K562 (cell line): ENCODE measurements around the gene FAM89B. TPM values are rescaled to one million over a fixed set of nuclear protein-coding genes. Genes with fewer than 3 reads are reported as not detected.

Experiments used
- ARID2 ChIP-seq: fragments of 450-650 bp; IDR thresholded peaks from 2 replicates; pipeline ENCODE4 v1.6.1; 2017; ENCODE audit warnings: antibody characterized with exemption, mild to moderate bottlenecking
- CXXC5 ChIP-seq: fragments of 250-450 bp; sonication (Bioruptor Pico); IDR thresholded peaks from 2 replicates; pipeline ENCODE4 v1.8.0; 2022; ENCODE audit warnings: inconsistent platforms, mild to moderate bottlenecking, moderate library complexity
- E2F3 ChIP-seq: fragments of 250-450 bp; sonication (Bioruptor Pico); IDR thresholded peaks from 2 replicates; pipeline ENCODE4 v1.4.0; 2020; ENCODE audit warnings: mild to moderate bottlenecking
- E4F1 ChIP-seq: fragments of 250-450 bp; sonication (Bioruptor Pico); IDR thresholded peaks from 2 replicates; pipeline ENCODE4 v1.5.0; 2021; ENCODE audit warnings: mild to moderate bottlenecking, borderline replicate concordance
- HDAC1 ChIP-seq, 2 experiments: fragments of 450-650 bp; IDR thresholded peaks; 2 replicates each; pipeline ENCODE4 v1.6.1; 2016 to 2017; ENCODE audit warnings: inconsistent platforms in 1 of 2, mild to moderate bottlenecking in 1 of 2, moderate library complexity in 1 of 2
- MAFG ChIP-seq: fragments of 450-650 bp; conservative IDR thresholded peaks from 2 replicates; pipeline ENCODE4 v1.6.1; 2016; ENCODE audit warnings: missing genetic modification characterization, missing compliant biosample characterization
- MYBL2 ChIP-seq, 2 experiments: fragments of 450-650 bp in 1 of 2; sonication (generic) in 1 of 2; formaldehyde crosslinking in 1 of 2; IDR thresholded peaks; 2 replicates each; pipeline versions ENCODE4 v1.6.1 to v1.8.1; 2017 to 2022; ENCODE audit warnings: borderline replicate concordance in 1 of 2, inconsistent platforms in 1 of 2, low read depth in 1 of 2, mild to moderate bottlenecking in 1 of 2, missing genetic modification reagents in 1 of 2, moderate library complexity in 1 of 2
- NEUROD1 ChIP-seq: fragments of 150-350 bp; IDR thresholded peaks from 2 replicates; pipeline ENCODE4 v1.6.1; 2014; ENCODE audit warnings: borderline replicate concordance, low read length, low read depth; ENCODE audit not compliant: partially characterized antibody
- OTX1 ChIP-seq: fragments of 450-650 bp; formaldehyde crosslinking; IDR thresholded peaks from 2 replicates; pipeline ENCODE4 v1.4.0; 2022; ENCODE audit warnings: mild to moderate bottlenecking
- POLR3G ChIP-seq: IDR thresholded peaks from 2 replicates; pipeline ENCODE4 v1.6.1; 2011; ENCODE audit not compliant: insufficient read length, insufficient replicate concordance; ENCODE audit errors: extremely low read depth
- RBM39 ChIP-seq: fragments of 200-400 bp; formaldehyde crosslinking; optimal IDR thresholded peaks from 2 replicates; pipeline ENCODE3; 2018; ENCODE audit warnings: low read depth, low read length
- TFAP4 ChIP-seq: sonication (generic); formaldehyde crosslinking; IDR thresholded peaks from 2 replicates; pipeline ENCODE4 v1.8.0; 2022; ENCODE audit warnings: missing genetic modification reagents, mild to moderate bottlenecking, moderate library complexity, borderline replicate concordance
- TOE1 ChIP-seq, 2 experiments: fragments of 450-650 bp in 1 of 2; sonication (generic) in 1 of 2; formaldehyde crosslinking in 1 of 2; IDR thresholded peaks; 2 replicates each; pipeline versions ENCODE4 v1.7.1 to v1.8.0; 2016 to 2022; ENCODE audit warnings: borderline replicate concordance in 2 of 2, mild to moderate bottlenecking in 2 of 2, antibody characterized with exemption in 1 of 2, inconsistent platforms in 1 of 2, low read depth in 1 of 2, missing genetic modification reagents in 1 of 2, moderate library complexity in 1 of 2
- USF1 ChIP-seq: sonication (generic); formaldehyde crosslinking; IDR thresholded peaks from 2 replicates; pipeline ENCODE4 v1.9.0; 2022; ENCODE audit warnings: mild to moderate bottlenecking, missing genetic modification reagents
- VEZF1 ChIP-seq: fragments of 200-800 bp; sonication (Bioruptor generic); IDR thresholded peaks from 2 replicates; pipeline ENCODE4 v1.6.1; 2017; ENCODE audit warnings: missing genetic modification characterization, missing compliant biosample characterization
- ZBTB33 ChIP-seq: sonication (generic); formaldehyde crosslinking; IDR thresholded peaks from 2 replicates; pipeline ENCODE4 v1.8.1; 2023; ENCODE audit warnings: mild to moderate bottlenecking, missing genetic modification reagents
- ZNF511 ChIP-seq: sonication (generic); formaldehyde crosslinking; IDR thresholded peaks from 2 replicates; pipeline ENCODE4 v1.8.0; 2022; ENCODE audit warnings: mild to moderate bottlenecking, missing genetic modification reagents
- polyA plus RNA-seq, 8 experiments: library from polyadenylated mRNA; depleted of rRNA in 4 of 8; stranded (reverse) in 5 of 8; unstranded in 3 of 8; fragments of >200 nt; fragmentation: Nextera tagmentation in 2 of 8; fragmentation: Illumina TruSeq in 1 of 8; extraction: Ambion mirVana in 2 of 8; extraction: Trizol in 1 of 8; gene quantifications; 2 replicates each; pipeline versions ENCODE4 v1.2.1 to v1.2.3, GENCODE V29; 2011 to 2014; ENCODE audit warnings: inconsistent platforms in 1 of 8, missing spikeins in 1 of 8
- total RNA-seq, 7 experiments: library from RNA; depleted of rRNA in 6 of 7; stranded (reverse); fragments of >200 nt in 6 of 7; fragmentation: Illumina TruSeq in 2 of 7; extraction: Trizol in 2 of 7; gene quantifications; 2 replicates each; pipeline versions ENCODE4 v1.2.1 to v1.2.3, GENCODE V29; 2011 to 2021; ENCODE audit warnings: low replicate concordance in 1 of 7

Gene FAM89B
- total and polyA plus RNA-seq, 9 of the 15 experiments (the other 6 are each of a cell fraction or from before 2014, with no cell fraction given): 0.32 to 27.6 (median 11.9) TPM

GRCh38 chr11:65551572-65552387 is 20.6 kb upstream of the FAM89B start (continued):
- TF ChIP-seq E2F3 (CRISPR knock-in tag): no peak
- TF ChIP-seq ARID2: no peak
- TF ChIP-seq TFAP4: peak; percentile 11; the same call in 1 of the 2 replicates
- TF ChIP-seq ZNF511 (CRISPR knock-in tag): no peak
- no peak for TF ChIP-seq POLR3G
- no peak for TF ChIP-seq MAFG (tag)
- TF ChIP-seq USF1 (CRISPR knock-in tag): peak; percentile 58; the same call in 1 of the 2 replicates
- no peak for TF ChIP-seq E4F1 (CRISPR knock-in tag)
- TF ChIP-seq MYBL2 (IDR thresholded peaks at IDR 0.05; ENCODE audit: low read depth): no peak
- no peak for TF ChIP-seq MYBL2 (CRISPR knock-in tag; IDR thresholded peaks at IDR 0.05; ENCODE audit: borderline replicate concordance)
- no peak for TF ChIP-seq CXXC5 (CRISPR knock-in tag)
- no peak for TF ChIP-seq VEZF1 (CRISPR knock-in tag)
- peak; percentile 100 for TF ChIP-seq ZBTB33 (CRISPR knock-in tag)
- TF ChIP-seq RBM39: no peak
- TF ChIP-seq OTX1 (CRISPR knock-in tag): no peak
- peak in 1 of 2 experiments; percentile 91; a peak in 2 of 4 replicates for TF ChIP-seq HDAC1 (IDR thresholded peaks at IDR 0.05)
- TF ChIP-seq NEUROD1: no peak
- TF ChIP-seq TOE1 (IDR thresholded peaks at IDR 0.05; ENCODE audit: borderline replicate concordance): peak; percentile 92
- no peak for TF ChIP-seq TOE1 (CRISPR knock-in tag; IDR thresholded peaks at IDR 0.05; ENCODE audit: borderline replicate concordance, low read depth)
